Measurements from ENCODE around the gene IRF2BP1. TPM values are rescaled to one million over a fixed set of nuclear protein-coding genes. Genes with fewer than 3 reads are reported as not detected.

IRF2BP1 gene
- total RNA-seq, 1 donor from 2014 or later, result 21.4 TPM

DNA sequence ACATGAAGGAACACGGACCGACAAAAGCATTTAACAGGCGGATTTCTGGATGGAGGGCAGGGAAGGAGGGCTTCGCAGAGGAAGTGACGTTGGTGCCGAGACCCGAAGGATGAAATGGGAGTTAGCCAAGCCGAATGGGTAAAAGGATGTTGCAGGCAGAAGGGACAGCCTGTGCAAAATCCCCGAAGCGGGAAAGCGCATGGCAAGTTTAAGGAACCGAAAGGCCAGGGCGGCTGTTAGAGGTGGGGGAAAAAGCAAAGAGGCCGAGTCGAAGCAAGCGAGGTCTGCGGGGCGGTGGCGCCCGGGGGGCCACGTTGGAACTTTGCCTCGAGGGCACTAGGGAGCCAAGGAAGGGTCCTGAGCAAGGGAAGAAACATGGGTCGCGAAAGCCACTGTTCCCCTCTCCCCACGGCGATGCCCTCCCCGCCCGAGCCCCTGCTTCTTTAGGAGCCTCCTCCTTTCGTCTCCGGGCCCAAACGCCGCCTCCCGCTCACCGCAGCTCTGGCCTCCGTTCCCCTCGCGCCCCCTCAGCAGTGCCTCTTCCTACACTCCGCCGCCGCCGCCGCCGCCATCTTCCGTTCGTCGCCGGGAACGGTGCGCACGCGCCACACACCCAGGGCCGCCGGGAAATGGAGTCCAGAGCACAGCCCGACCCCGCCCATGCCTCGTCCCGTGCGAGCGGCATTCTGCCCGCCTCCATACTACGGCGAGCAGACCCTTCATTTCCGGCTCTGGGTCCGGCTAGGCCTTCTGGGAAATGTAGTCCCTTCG, 23.2 kb downstream of the IRF2BP1 start, which contains the start of gene SYMPK:
Gene SYMPK (minus strand): TSS at position 584 of the 771 bp plus-strand sequence. CDS start 8,652 bp downstream, outside the sequence.
- intact Hi-C loops (cut with DNase I), result no loop called here
- peak within 1 kb of the TSS; percentile 88 for H3K27ac ChIP-seq
- ATAC-seq (peak; percentile 98 to 99), DNase-seq (peak; percentile 99)
- H3K4me3 ChIP-seq, result peak within 1 kb of the TSS; percentile 99
- peaks cover 31% of the 10 kb centered on the region for H3K4me1 ChIP-seq
- H3K9me3 ChIP-seq, result no peaks in the 10 kb centered on the region
- H3K36me3 ChIP-seq, result peaks cover 33% of the 10 kb centered on the region
- peaks cover 14% of the 10 kb centered on the region for H3K27me3 ChIP-seq (ENCODE audit: low read depth)
- TF ChIP-seq, protein P1, sequence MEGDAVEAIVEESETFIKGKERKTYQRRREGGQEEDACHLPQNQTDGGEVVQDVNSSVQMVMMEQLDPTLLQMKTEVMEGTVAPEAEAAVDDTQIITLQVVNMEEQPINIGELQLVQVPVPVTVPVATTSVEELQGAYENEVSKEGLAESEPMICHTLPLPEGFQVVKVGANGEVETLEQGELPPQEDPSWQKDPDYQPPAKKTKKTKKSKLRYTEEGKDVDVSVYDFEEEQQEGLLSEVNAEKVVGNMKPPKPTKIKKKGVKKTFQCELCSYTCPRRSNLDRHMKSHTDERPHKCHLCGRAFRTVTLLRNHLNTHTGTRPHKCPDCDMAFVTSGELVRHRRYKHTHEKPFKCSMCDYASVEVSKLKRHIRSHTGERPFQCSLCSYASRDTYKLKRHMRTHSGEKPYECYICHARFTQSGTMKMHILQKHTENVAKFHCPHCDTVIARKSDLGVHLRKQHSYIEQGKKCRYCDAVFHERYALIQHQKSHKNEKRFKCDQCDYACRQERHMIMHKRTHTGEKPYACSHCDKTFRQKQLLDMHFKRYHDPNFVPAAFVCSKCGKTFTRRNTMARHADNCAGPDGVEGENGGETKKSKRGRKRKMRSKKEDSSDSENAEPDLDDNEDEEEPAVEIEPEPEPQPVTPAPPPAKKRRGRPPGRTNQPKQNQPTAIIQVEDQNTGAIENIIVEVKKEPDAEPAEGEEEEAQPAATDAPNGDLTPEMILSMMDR (IDR thresholded peaks at IDR 0.05), result no peak

DNA sequence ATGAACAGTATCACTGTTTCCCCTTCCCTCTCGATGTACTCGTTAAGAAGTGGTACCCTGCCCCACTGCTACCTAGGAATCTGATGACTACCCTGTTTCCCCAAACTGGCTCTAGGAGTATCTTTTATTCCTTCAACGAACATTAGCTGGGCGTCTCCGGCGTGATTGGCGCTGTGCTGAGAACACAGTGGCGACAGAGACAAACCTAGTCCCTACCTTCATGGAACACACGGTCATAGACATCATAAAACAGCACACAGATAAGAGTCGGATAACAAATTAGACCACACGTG, 23.7 kb downstream of the IRF2BP1 start:
- intact Hi-C loops (cut with DNase I), result no loop called here
- peak overlapping the region; percentile 99 for H3K4me3 ChIP-seq
- no peak for DNase-seq
- ATAC-seq, result no peak
- peaks cover 33% of the 10 kb centered on the region for H3K36me3 ChIP-seq
- H3K27me3 ChIP-seq (ENCODE audit: low read depth), result peaks cover 14% of the 10 kb centered on the region
- TF ChIP-seq, protein P1 (IDR thresholded peaks at IDR 0.05), result no peak
- no peaks in the 10 kb centered on the region for H3K9me3 ChIP-seq
- H3K4me1 ChIP-seq, result peaks cover 31% of the 10 kb centered on the region
- peak overlapping the region; percentile 88 for H3K27ac ChIP-seq

DNA sequence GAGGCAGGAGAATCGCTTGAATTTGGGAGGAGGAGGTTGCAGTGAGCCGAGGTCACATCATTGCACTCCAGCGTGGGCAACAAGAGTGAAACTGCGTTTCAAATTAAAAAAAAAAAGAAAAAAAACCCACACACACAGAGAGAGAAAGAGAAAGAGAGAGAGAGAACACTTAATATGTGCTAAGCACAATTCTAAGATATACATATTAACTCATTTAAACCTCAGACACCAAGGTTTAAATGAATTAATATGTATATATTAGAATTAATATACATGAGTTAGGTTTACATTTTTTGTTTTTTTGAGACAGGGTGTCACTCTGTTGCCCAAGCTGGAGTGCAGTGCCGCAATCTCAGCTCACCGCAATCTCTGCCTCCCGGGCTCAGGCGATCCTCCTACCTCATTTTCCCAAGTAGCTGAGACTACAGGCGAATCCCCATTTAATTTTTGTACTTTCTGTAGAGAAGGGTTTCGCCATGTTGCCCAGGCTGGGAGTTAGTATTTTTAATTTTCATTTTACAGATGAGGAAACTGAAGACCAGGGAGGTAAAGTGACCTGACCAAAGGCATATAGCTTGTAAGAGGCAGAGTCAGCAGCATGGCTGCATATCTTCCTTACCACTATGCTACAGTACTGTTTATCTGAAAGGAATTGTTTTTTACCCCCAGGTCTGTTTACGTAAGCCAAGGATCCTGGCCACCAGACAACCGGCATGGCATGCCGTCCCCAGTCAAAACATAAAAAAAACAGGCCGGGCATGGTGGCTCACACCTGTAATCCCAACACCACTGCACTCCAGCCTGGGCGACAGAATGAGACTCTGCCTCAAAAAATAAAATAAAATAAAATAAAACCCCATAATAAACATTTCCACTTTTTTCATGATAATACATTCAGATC, 25.3 kb downstream of the IRF2BP1 start:
- peaks cover 40% of the 10 kb centered on the region for H3K36me3 ChIP-seq
- no peak overlapping the region for H3K4me3 ChIP-seq
- DNase-seq (no peak), ATAC-seq (no peak)
- H3K27ac ChIP-seq, result no peak overlapping the region
- TF ChIP-seq, protein P1 (IDR thresholded peaks at IDR 0.05), result no peak
- peaks cover 31% of the 10 kb centered on the region for H3K4me1 ChIP-seq
- intact Hi-C loops (cut with DNase I), result no loop called here
- peaks cover 14% of the 10 kb centered on the region for H3K27me3 ChIP-seq (ENCODE audit: low read depth)
- no peaks in the 10 kb centered on the region for H3K9me3 ChIP-seq

DNA sequence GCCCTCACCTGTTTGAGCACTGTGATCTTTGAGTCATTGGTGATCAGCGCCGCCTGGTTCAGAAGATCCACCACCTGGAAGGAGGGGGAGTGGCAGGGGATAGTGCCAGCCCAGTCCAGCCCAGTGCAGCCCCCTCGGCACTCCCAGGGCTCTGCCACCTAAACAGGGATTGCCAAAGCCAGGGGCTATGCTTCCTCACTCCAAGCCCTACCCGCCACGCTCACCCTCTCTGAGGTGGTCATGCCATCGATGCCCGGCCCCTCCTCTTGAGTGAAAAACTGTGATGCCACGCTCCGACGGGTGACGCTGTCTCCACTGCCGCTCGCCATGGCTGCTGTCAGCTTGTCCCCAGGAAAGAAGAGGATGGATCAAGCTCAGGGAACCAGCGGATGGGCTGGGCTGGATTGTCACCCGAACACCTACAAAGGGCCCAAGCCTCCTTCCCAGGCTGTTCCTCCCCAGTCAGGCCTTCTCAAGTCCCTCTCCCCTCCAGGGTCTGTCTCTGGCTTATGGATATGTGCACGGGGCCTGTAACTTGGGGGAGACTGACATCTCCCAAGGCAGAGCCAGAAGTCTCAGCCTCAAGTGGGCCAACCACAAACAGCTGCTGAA, 31.7 kb downstream of the IRF2BP1 start:
- Histone ChIP-seq H3K4me1 (peaks cover 11% of the 10 kb centered on the region), H3K27me3 (ENCODE audit: low read depth) (no peaks in the 10 kb centered on the region), H3K36me3 (peaks cover 80% of the 10 kb centered on the region), H3K4me3 (no peak overlapping the region), H3K9me3 (no peaks in the 10 kb centered on the region), H3K27ac (no peak overlapping the region)
- intact Hi-C loops (cut with DNase I), result no loop called here
- ATAC-seq (no peak), DNase-seq (no peak)
- TF ChIP-seq, protein P1 (IDR thresholded peaks at IDR 0.05), result no peak

DNA sequence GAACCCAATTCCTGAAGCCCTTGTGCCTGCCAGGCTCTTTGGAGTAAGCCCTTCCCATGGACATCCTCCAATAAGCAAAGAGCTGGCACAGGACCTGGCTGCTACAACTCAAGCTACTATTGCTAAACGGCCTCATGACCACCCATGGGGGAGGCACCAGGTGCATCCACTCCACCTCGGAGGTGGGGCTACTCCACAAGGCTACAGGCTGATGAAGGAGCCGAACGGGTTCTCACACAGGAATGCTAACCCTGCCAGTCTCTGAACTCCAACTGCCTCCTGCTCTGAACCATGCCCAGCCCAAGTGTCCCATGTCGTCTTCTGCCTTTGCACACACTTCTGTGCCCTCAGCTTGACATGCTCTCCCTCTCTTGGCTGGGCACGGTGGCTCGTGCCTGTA, 33.0 kb downstream of the IRF2BP1 start:
- ATAC-seq (peak; percentile 96 to 97), DNase-seq (peak; percentile 91)
- H3K36me3 ChIP-seq, result peaks cover 80% of the 10 kb centered on the region
- no peaks in the 10 kb centered on the region for H3K27me3 ChIP-seq (ENCODE audit: low read depth)
- H3K27ac ChIP-seq, result peak overlapping the region; percentile 39
- no peak overlapping the region for H3K4me3 ChIP-seq
- intact Hi-C loops (cut with DNase I), result no loop called here
- TF ChIP-seq, protein P1 (IDR thresholded peaks at IDR 0.05), result no peak
- peaks cover 11% of the 10 kb centered on the region for H3K4me1 ChIP-seq
- H3K9me3 ChIP-seq, result no peaks in the 10 kb centered on the region
